HepG2 (cell line): ENCODE measurements around the gene FNDC8. TPM values are rescaled to one million over a fixed set of nuclear protein-coding genes. Genes with fewer than 3 reads are reported as not detected.

ENCODE experiments used
- ARID2 ChIP-seq: sonication (generic); formaldehyde crosslinking; IDR thresholded peaks from 2 replicates; pipeline ENCODE4 v1.8.1; 2022; ENCODE audit warnings: mild to moderate bottlenecking, missing genetic modification reagents, borderline replicate concordance
- BCL3 ChIP-seq: sonication (generic); formaldehyde crosslinking; IDR thresholded peaks from 2 replicates; pipeline ENCODE4 v1.5.1; 2020; ENCODE audit warnings: mild to moderate bottlenecking, missing genetic modification reagents, moderate library complexity
- CHD2 ChIP-seq: IDR thresholded peaks from 2 replicates; pipeline ENCODE4 v1.6.1; 2011; ENCODE audit warnings: low read depth, low read length, improper control_type of control experiment
- ELF1 ChIP-seq: sonication (generic); formaldehyde crosslinking; IDR thresholded peaks from 2 replicates; pipeline ENCODE4 v1.4.0; 2020; ENCODE audit warnings: missing genetic modification reagents
- ELF3 ChIP-seq: IDR thresholded peaks from 2 replicates; pipeline ENCODE4 v1.6.1; 2016; ENCODE audit warnings: missing genetic modification reagents, missing compliant biosample characterization
- MAX ChIP-seq: IDR thresholded peaks from 2 replicates; pipeline ENCODE4 v1.6.1; 2012; ENCODE audit warnings: inconsistent platforms
- MLX ChIP-seq: IDR thresholded peaks from 2 replicates; pipeline ENCODE4 v1.6.1; 2016
- NR1H2 ChIP-seq: sonication (generic); formaldehyde crosslinking; IDR thresholded peaks from 2 replicates; pipeline ENCODE4 v1.8.1; 2022; ENCODE audit warnings: low read depth, missing genetic modification reagents, borderline replicate concordance
- NR2F2 ChIP-seq: IDR thresholded peaks from 2 replicates; pipeline ENCODE4 v1.6.1; 2012; ENCODE audit warnings: low read depth, inconsistent platforms, borderline replicate concordance
- POLR2AphosphoS5 ChIP-seq: IDR thresholded peaks from 2 replicates; pipeline ENCODE4 v1.6.1; 2012; ENCODE audit warnings: low read depth, low read length
- SKI ChIP-seq: fragments of 450-650 bp; IDR thresholded peaks from one replicate; pipeline ENCODE4 v1.6.1; 2018; ENCODE audit warnings: mild to moderate bottlenecking; ENCODE audit not compliant: partially characterized antibody
- TBX2 ChIP-seq: sonication (generic); formaldehyde crosslinking; IDR thresholded peaks from 2 replicates; pipeline ENCODE4 v1.5.0; 2020; ENCODE audit warnings: missing genetic modification reagents, mild to moderate bottlenecking, borderline replicate concordance
- TFDP1 ChIP-seq: IDR thresholded peaks from 2 replicates; pipeline ENCODE4 v1.6.1; 2016; ENCODE audit warnings: missing compliant biosample characterization, missing genetic modification reagents, borderline replicate concordance
- ZBTB1 ChIP-seq: sonication (generic); formaldehyde crosslinking; IDR thresholded peaks from 2 replicates; pipeline ENCODE4 v1.4.0; 2020; ENCODE audit warnings: missing genetic modification reagents, borderline replicate concordance
- ZNF10 ChIP-seq: sonication (generic); formaldehyde crosslinking; IDR thresholded peaks from 2 replicates; pipeline ENCODE4 v1.4.0; 2020; ENCODE audit warnings: mild to moderate bottlenecking, low read depth, missing genetic modification reagents, borderline replicate concordance
- ZNF567 ChIP-seq: sonication (generic); formaldehyde crosslinking; IDR thresholded peaks from 2 replicates; pipeline ENCODE4 v1.8.1; 2023; ENCODE audit warnings: mild to moderate bottlenecking, missing genetic modification reagents, borderline replicate concordance
- ZNF570 ChIP-seq: sonication (generic); formaldehyde crosslinking; IDR thresholded peaks from 2 replicates; pipeline ENCODE4 v1.4.0; 2020; ENCODE audit warnings: mild to moderate bottlenecking, missing genetic modification reagents, borderline replicate concordance
- ZNF780A ChIP-seq: sonication (generic); formaldehyde crosslinking; IDR thresholded peaks from 2 replicates; pipeline ENCODE4 v1.8.0; 2022; ENCODE audit warnings: mild to moderate bottlenecking, missing genetic modification reagents, moderate library complexity
- polyA plus RNA-seq, 8 experiments: library from polyadenylated mRNA; depleted of rRNA in 3 of 8; stranded (reverse) in 7 of 8; unstranded in 1 of 8; fragments of >200 nt; fragmentation: Illumina TruSeq in 4 of 8; extraction: Trizol in 4 of 8; gene quantifications; 2 replicates each; pipeline versions ENCODE4 v1.2.1 to v1.2.3, GENCODE V29; 2011 to 2016; ENCODE audit warnings: low read depth in 4 of 8, missing spikeins in 1 of 8, mixed read lengths in 1 of 8; ENCODE audit not compliant: insufficient read depth in 1 of 8
- total RNA-seq, 5 experiments: library from RNA; depleted of rRNA; stranded (reverse); fragments of >200 nt; fragmentation: Illumina TruSeq; extraction: Trizol; gene quantifications; 2 replicates each; pipeline ENCODE4 v1.2.3, GENCODE V29; 2016; ENCODE audit warnings: low read depth in 1 of 5
- TF ChIP-seq, protein P1 (sequence below): sonication (generic); formaldehyde crosslinking; IDR thresholded peaks from 2 replicates; pipeline ENCODE4 v1.5.0; 2020; ENCODE audit warnings: mild to moderate bottlenecking, missing genetic modification reagents, borderline replicate concordance

The FNDC8 gene
- total and polyA plus RNA-seq, 2 of the 13 experiments (the other 11 are each of a cell fraction or from before 2014, with no cell fraction given) = not detected

GRCh38 chr17:35119370-35120165 is 1.8 kb upstream of the FNDC8 start, which contains the start of gene RAD51D (continued):
- peak; percentile 93 for TF ChIP-seq TFDP1 (CRISPR knock-in tag)
- peak; percentile 83 for TF ChIP-seq ELF1 (CRISPR knock-in tag)
- TF ChIP-seq ARID2 (CRISPR knock-in tag) = no peak
- peak; percentile 61 for TF ChIP-seq SKI
- TF ChIP-seq POLR2AphosphoS5 = peak; percentile 51; the same call in 1 of the 2 replicates
- 0 out of 2 replicates have a peak, but pooled peaks have one; percentile 24 for TF ChIP-seq ZNF10 (CRISPR knock-in tag)
- peak; percentile 57 for TF ChIP-seq MAX
- no peak for TF ChIP-seq ZBTB1 (CRISPR knock-in tag)
- TF ChIP-seq, protein P1, sequence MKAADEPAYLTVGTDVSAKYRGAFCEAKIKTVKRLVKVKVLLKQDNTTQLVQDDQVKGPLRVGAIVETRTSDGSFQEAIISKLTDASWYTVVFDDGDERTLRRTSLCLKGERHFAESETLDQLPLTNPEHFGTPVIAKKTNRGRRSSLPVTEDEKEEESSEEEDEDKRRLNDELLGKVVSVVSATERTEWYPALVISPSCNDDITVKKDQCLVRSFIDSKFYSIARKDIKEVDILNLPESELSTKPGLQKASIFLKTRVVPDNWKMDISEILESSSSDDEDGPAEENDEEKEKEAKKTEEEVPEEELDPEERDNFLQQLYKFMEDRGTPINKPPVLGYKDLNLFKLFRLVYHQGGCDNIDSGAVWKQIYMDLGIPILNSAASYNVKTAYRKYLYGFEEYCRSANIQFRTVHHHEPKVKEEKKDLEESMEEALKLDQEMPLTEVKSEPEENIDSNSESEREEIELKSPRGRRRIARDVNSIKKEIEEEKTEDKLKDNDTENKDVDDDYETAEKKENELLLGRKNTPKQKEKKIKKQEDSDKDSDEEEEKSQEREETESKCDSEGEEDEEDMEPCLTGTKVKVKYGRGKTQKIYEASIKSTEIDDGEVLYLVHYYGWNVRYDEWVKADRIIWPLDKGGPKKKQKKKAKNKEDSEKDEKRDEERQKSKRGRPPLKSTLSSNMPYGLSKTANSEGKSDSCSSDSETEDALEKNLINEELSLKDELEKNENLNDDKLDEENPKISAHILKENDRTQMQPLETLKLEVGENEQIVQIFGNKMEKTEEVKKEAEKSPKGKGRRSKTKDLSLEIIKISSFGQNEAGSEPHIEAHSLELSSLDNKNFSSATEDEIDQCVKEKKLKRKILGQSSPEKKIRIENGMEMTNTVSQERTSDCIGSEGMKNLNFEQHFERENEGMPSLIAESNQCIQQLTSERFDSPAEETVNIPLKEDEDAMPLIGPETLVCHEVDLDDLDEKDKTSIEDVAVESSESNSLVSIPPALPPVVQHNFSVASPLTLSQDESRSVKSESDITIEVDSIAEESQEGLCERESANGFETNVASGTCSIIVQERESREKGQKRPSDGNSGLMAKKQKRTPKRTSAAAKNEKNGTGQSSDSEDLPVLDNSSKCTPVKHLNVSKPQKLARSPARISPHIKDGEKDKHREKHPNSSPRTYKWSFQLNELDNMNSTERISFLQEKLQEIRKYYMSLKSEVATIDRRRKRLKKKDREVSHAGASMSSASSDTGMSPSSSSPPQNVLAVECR (CRISPR knock-in tag) = peak; percentile 84
- peak; percentile 81 for TF ChIP-seq CHD2
- TF ChIP-seq NR1H2 (CRISPR knock-in tag) = 0 out of 2 replicates have a peak, but pooled peaks have one; percentile 73
- TF ChIP-seq ZNF570 = no peak
- TF ChIP-seq ELF3 (CRISPR knock-in tag) = peak; percentile 94
- 0 out of 2 replicates have a peak, but pooled peaks have one; percentile 17 for TF ChIP-seq BCL3
- TF ChIP-seq TBX2 (CRISPR knock-in tag) = peak; percentile 37; the same call in 1 of the 2 replicates
- TF ChIP-seq ZNF567 (CRISPR knock-in tag) = 0 out of 2 replicates have a peak, but pooled peaks have one; percentile 85
- no peak for TF ChIP-seq ZNF780A
- no peak for TF ChIP-seq NR2F2
- TF ChIP-seq MLX (CRISPR knock-in tag) = no peak
